Astrocyte (in vitro differentiated cells and primary cell): ENCODE measurements around the gene ASNS.

Source experiments
- CTCF ChIP-seq: IDR thresholded peaks from 2 replicates; pipeline ENCODE4 v1.5.1; 2011; ENCODE audit warnings: low read depth, mild to moderate bottlenecking, inconsistent platforms, low read length, moderate library complexity; ENCODE audit not compliant: insufficient read depth
- EZH2 ChIP-seq: IDR thresholded peaks from 2 replicates; pipeline ENCODE4 v1.6.1; 2012; ENCODE audit warnings: mild to moderate bottlenecking, low read length, inconsistent platforms; ENCODE audit not compliant: insufficient read depth

- TF ChIP-seq CTCF (no peak), EZH2 (no peak)
These were observed 1.4 kb upstream of the ASNS start for GRCh38 chr7:97873606-97874005.
